GM12878 (cell line): ENCODE data around the gene GLT1D1. TPM values are rescaled to one million over a fixed set of nuclear protein-coding genes. Genes with fewer than 3 reads are reported as not detected.

ENCODE experiments used
- ATF2 ChIP-seq: IDR thresholded peaks from 2 replicates; pipeline ENCODE4 v1.6.1; 2012; ENCODE audit warnings: low read length, inconsistent platforms
- BCLAF1 ChIP-seq: fragments of 450-650 bp; IDR thresholded peaks from 2 replicates; pipeline ENCODE4 v1.6.1; 2017; ENCODE audit warnings: antibody characterized with exemption, mild to moderate bottlenecking, moderate library complexity
- CBX3 ChIP-seq: fragments of 200-600 bp; sonication (generic); IDR thresholded peaks from 2 replicates; pipeline ENCODE4 v1.6.1; 2016; ENCODE audit warnings: low read depth, borderline replicate concordance
- CREB1 ChIP-seq: IDR thresholded peaks from 2 replicates; pipeline ENCODE4 v1.6.1; 2012; ENCODE audit warnings: low read depth, mild to moderate bottlenecking, inconsistent platforms
- EP300 ChIP-seq, 2 experiments: fragments of 150-350 bp in 1 of 2; IDR thresholded peaks; 2 replicates each; pipeline ENCODE4 v1.6.1; 2011 to 2012; ENCODE audit warnings: low read depth in 2 of 2, low read length in 2 of 2, borderline replicate concordance in 1 of 2, improper control_type of control experiment in 1 of 2, inconsistent platforms in 1 of 2; ENCODE audit not compliant: control insufficient read depth in 1 of 2
- ETV6 ChIP-seq, 2 experiments: fragments of 450-650 bp in 1 of 2; IDR thresholded peaks in 1 of 2; conservative IDR thresholded peaks in 1 of 2; 2 replicates each; pipeline ENCODE4 v1.6.1; 2014; ENCODE audit warnings: antibody characterized with exemption in 1 of 2, borderline replicate concordance in 1 of 2, low read depth in 1 of 2, mild to moderate bottlenecking in 1 of 2, moderate library complexity in 1 of 2
- HDGF ChIP-seq: fragments of 450-650 bp; IDR thresholded peaks from 2 replicates; pipeline ENCODE4 v1.6.1; 2016; ENCODE audit warnings: antibody characterized with exemption
- LARP7 ChIP-seq: fragments of 450-650 bp; IDR thresholded peaks from 2 replicates; pipeline ENCODE4 v1.6.1; 2017; ENCODE audit warnings: mild to moderate bottlenecking
- NKRF ChIP-seq: fragments of 450-650 bp; conservative IDR thresholded peaks from 2 replicates; pipeline ENCODE4 v1.6.1; 2017; ENCODE audit warnings: mild to moderate bottlenecking, moderate library complexity
- PAX5 ChIP-seq: IDR thresholded peaks from 2 replicates; pipeline ENCODE4 v1.6.1; 2011; ENCODE audit warnings: low read depth, low read length, borderline replicate concordance
- PBX3 ChIP-seq: IDR thresholded peaks from 2 replicates; pipeline ENCODE4 v1.6.1; 2011; ENCODE audit warnings: mild to moderate bottlenecking, low read depth, low read length, moderate library complexity; ENCODE audit not compliant: insufficient replicate concordance
- SIX5 ChIP-seq: IDR thresholded peaks from 2 replicates; pipeline ENCODE4 v1.6.1; 2011; ENCODE audit warnings: mild to moderate bottlenecking, low read depth, low read length, moderate library complexity; ENCODE audit not compliant: severe bottlenecking
- SKIL ChIP-seq: fragments of 450-650 bp; IDR thresholded peaks from 2 replicates; pipeline ENCODE4 v1.6.1; 2017; ENCODE audit warnings: mild to moderate bottlenecking, low read depth, inconsistent platforms; ENCODE audit not compliant: poor library complexity, severe bottlenecking
- SMARCA5 ChIP-seq: fragments of 450-650 bp; IDR thresholded peaks from 2 replicates; pipeline ENCODE4 v1.6.1; 2017; ENCODE audit warnings: mild to moderate bottlenecking
- SREBF1 ChIP-seq: IDR thresholded peaks from 2 replicates; pipeline ENCODE4 v1.6.1; 2012; ENCODE audit warnings: mild to moderate bottlenecking, low read length
- STAT3 ChIP-seq: IDR thresholded peaks from 2 replicates; pipeline ENCODE4 v1.6.1; 2011; ENCODE audit warnings: low read depth, low read length, improper control_type of control experiment
- polyA plus RNA-seq, 11 experiments: library from polyadenylated mRNA; depleted of rRNA in 4 of 11; unstranded in 6 of 11; stranded (reverse) in 5 of 11; fragments of >200 nt; fragmentation: Nextera tagmentation in 4 of 11; fragmentation: Illumina TruSeq in 1 of 11; extraction: Ambion mirVana in 4 of 11; extraction: Trizol in 1 of 11; gene quantifications; 1 replicate in 1 of 11; 2 replicates in 10 of 11; pipeline versions ENCODE4 v1.2.1 to v1.2.3, GENCODE V29; 2011 to 2016; ENCODE audit warnings: inconsistent platforms in 2 of 11, missing spikeins in 2 of 11, low read depth in 1 of 11
- total RNA-seq, 4 experiments: library from RNA; depleted of rRNA in 3 of 4; stranded (reverse); fragments of >200 nt in 3 of 4; fragmentation: Illumina TruSeq in 1 of 4; extraction: Trizol in 1 of 4; gene quantifications; 2 replicates each; pipeline versions ENCODE4 v1.2.1 to v1.2.3, GENCODE V29; 2013 to 2021

Gene GLT1D1
- total and polyA plus RNA-seq, 10 of the 15 experiments (the other 5 are each of a cell fraction or from before 2014, with no cell fraction given) = 0.42 to 62.8 (median 3.0) TPM

- no peak for TF ChIP-seq BCLAF1
- TF ChIP-seq CBX3 = no peak
- peak; percentile 38 for TF ChIP-seq SKIL
- peak in 1 of 2 experiments; percentile 4; a peak in 1 of 4 replicates for TF ChIP-seq ETV6 (conservative IDR thresholded peaks at IDR 0.05 in 1 of 2, IDR thresholded peaks at IDR 0.05 in 1 of 2; ENCODE audit: borderline replicate concordance in 1 of 2, low read depth in 1 of 2)
- TF ChIP-seq HDGF = peak; percentile 87
- no peak for TF ChIP-seq SIX5
- TF ChIP-seq STAT3 = 0 out of 2 replicates have a peak, but pooled peaks have one; percentile 77
- peak; percentile 71 for TF ChIP-seq PBX3
- TF ChIP-seq SMARCA5 = peak; percentile 55; the same call in 1 of the 2 replicates
- peak; percentile 48 to 56; a peak in 1 of 4 replicates for TF ChIP-seq EP300 (IDR thresholded peaks at IDR 0.05; ENCODE audit: borderline replicate concordance in 1 of 2, control insufficient read depth in 1 of 2, low read depth in 2 of 2, low read length in 2 of 2)
- 0 out of 2 replicates have a peak, but pooled peaks have one; percentile 18 for TF ChIP-seq PAX5
- TF ChIP-seq NKRF = peak; percentile 58
- no peak for TF ChIP-seq SREBF1
- peak; percentile 49; the same call in 1 of the 2 replicates for TF ChIP-seq ATF2
- TF ChIP-seq CREB1 = peak; percentile 54
- peak; percentile 18 for TF ChIP-seq LARP7
These were observed 32.4 kb upstream of the GLT1D1 start (continued) for GRCh38 chr12:128820723-128821432.
